Embryonic facial prominence (tissue), 1 donor: ENCODE measurements around the gene LYL1.

Experiments
- DNase-seq: peaks from one replicate; pipeline ENCODE4 v3.0.0-alpha.2; 2016; ENCODE audit errors: extremely low spot score

Gene LYL1

DNA sequence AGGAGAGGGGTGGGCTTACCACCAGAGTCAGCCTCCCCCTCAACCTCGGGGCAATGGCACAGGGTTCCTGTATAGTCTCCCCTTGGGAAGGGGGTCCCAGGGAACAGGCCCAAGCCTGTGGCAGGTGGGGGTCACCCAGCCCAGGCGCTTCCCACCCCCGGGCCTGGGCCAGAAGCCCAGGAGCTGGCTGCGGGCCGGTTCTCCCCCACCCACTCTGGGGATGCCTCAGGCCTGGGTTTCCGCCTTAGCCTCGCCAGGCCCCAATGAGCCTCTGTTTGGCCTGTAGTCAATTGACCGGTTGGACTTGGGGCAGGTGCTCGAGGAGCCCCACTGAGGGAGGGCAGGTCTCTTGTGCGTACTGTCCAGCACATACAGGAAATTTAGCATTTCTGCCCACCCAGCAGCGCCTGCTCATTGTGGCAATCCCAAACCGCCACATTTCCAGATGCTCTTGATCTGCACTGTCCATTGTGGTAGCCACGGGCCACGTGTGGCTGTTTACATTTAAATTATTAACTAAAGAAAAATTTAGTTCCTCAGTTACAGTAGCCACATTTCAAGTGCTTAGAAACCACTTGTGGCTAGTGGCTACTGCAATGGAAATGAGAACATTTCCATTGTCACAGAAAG lies 9.9 kb downstream of the LYL1 start:
- no peak for DNase-seq

DNA sequence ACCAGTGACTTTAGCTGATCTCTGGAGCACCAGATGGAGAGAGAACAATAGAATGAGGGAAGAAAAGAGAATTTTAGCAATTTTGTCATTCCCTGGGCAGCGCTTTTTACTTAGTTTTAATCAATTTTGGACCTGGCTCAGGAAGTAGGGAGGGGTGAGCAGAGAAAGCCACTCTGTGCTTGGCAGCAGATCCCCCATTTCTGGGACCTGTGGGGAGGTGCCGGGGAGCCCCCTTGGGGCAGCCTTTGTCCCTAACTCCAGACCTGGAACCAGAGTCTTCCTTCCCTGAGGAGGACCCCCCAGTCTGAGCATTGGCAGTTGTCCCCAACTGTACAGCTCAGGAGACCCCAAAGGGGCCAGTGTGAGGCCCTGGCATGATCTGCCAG lies 10.5 kb downstream of the LYL1 start:
- no peak for DNase-seq

DNA sequence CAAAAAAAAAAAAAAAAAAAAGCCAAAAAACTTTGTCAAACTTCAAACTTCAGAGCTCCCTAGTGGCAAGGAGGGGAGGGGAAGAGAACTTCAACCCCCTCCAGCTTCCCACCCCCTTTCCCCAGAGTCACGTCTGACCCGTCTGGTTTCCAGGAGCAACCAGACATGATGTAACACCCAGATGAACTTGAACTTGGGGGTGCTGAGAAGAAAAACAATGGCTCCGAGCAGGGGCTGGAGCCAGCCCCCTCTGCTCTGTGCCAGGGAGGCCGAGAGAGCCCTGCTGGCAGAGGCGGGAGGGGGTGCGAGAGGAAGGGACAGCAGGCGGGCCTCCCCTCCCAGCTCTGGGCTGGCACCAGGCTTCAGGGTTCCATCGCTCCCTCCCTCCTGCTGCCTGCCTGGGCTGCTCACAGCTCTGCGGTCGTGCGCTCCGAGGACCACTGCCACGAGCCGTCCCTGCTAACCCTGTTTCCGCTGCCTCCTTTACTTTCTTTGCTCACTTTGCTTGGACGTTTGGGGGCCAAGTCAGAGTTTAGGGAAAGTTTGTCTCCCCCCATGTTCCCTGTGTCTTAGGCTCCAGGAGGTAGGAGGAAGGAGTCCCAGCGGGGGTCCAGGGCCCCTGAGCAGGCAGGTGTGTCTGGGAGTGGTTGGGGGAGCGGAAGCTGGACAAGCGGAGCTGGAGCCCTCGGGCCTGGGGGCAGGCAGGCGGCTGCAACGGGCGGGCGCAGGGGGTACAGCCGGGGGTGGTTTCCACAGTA lies 11.1 kb downstream of the LYL1 start:
- peak; percentile 85 for DNase-seq

DNA sequence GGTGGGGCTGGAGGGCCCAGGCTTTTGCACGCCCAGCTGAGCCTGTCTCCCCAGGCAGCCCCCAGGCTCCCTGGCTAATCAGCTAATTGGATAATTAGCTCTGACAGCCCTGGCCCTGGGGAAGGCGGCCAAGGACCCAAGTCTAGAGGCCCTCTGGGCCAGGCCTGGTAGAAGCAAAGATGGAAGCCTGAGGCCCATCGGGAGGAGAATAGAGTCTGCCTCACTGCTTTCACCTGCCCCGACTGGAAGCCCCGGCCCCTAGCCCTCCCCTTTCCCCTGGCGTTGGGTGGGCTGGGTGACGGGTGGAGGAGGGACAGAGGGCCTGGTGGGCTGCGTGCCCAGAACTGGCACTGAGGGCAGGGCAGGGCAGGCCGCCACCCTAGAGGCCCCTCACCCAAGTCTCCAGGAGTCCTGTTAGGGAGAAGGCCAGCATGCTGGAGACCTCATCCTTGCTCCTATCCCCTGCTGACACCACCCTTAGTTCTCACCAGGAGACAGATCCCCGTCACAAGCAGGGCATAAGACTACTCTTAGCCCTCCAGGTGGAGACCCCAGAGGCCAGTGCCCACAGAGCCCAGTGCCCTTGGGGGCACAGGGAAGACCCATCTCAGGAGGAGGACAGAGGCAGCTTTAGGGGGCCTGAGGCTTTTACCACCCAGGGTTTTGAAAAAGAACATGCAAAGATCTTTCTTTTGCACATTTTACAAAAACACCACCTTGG lies 12.0 kb downstream of the LYL1 start:
- no peak for DNase-seq

DNA sequence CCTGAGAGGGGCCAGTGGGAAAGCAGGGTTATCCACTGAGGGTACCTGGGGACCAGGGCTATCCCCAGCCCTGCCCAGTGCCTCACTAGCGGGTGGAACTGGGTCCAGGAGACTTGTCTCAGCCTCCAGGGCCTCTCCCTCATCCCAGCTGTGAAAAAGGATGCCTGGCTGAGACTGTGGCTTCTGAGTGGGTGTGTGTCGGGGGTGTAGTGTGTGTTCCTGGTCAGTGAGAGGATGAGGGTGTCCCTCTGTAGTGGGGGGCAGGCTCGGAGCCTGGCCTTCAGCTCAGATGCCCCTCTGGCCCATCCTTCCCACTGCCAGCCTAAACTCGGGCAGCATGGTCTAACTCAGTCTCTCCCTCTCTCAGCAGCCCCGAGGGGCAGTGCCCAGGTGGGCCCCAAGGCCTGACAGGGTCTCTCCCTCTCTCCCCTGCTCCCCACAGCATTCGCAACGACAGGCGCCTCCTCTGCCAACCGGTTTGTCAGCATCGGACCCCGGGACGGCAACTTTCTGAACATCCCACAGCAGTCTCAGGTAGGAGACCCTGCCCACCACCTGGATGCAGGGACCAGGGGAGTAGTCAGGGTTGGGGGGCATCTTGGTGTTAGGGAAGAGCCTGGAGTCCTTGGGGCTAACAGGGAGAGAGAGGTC lies 12.7 kb downstream of the LYL1 start:
- no peak for DNase-seq

DNA sequence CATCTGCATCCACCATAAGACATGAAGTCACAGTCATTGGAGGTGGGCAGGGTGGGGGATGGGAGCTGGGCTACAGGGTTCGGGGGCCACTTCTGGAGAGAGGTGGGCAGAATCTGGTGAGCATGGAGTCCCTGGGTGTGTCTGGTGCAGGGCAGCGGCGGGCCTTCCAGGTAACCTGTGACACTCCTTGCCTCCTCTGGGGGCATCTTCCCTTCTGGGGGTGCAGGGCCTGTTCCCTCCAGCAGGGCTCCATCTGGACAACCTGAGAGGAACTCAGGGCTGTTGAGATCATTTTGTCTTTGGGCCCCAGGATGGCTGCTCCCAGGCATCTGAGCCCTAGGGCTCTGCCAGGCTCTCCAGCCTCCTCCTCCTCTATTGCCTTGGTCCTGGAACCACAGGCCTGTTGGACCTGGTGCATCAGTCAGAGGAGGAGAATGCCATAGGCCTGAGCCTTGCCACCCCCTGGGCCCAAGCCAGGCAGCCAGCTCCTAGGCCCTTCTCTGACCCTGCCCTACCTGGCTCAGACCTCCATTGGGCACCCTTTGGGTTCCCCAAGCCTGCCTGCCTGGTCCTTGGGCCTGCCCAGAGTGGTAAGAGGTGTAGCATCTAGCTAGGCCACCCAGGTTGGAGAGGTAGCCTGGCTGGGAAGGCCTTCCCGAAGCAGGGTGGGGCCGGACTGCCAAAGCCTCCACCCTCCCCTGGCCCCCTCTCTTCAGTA lies 13.4 kb downstream of the LYL1 start:
- no peak for DNase-seq

DNA sequence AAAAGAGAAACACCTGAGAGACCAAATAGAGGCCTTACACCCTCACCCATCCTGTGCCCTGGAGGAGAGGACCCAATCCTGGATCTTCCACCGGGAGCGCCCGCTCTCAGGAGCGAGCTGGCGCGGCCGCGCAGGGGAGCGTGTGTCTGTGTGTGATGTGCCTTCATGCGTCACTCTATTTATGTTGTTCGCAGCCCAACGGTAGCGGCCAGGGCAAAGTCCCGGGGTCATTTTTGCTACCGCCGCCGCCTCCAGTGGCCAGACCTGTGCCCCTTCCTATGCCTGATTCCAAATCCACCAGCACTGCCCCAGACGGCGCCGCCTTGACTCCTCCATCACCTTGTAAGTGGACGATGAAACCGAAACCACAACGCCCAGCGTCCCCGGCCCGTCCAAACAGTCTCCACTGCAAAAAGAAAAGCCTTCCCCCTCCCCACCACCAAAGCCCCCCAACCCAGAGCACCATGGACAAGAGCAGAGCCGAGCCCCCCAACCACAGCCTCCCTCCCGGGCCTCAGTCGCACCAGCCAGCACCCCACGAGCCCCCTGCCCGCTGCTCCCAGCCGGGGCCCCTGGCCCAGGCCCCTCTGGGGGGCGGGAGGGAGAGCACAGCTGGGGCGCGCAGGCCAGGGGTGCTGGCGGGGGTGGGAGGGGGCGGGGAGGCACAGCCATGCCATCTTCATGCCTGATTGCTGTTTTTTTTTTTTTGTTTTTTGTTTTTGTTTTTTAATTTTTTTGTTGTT lies 14.7 kb downstream of the LYL1 start:
- no peak for DNase-seq

DNA sequence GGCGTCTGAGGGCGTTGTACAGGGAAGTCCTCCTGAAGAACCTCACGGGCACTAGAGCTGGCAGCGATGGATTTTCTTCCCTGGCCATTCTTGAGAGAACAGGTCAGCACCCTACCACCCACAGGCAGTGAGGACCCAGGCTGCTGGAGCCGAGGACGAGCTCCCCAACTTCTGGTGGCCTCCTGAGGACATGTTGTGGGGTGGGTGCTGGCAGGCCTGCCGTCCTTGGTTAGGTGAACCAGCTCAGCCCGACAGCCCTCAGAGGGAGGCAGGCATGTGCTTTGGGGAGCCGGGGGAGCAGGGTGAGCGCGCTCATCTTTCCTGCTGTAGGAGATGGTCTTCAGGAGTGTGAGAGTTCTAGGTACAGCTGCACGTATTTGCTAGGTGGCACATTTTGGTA lies 15.4 kb downstream of the LYL1 start:
- no peak for DNase-seq

DNA sequence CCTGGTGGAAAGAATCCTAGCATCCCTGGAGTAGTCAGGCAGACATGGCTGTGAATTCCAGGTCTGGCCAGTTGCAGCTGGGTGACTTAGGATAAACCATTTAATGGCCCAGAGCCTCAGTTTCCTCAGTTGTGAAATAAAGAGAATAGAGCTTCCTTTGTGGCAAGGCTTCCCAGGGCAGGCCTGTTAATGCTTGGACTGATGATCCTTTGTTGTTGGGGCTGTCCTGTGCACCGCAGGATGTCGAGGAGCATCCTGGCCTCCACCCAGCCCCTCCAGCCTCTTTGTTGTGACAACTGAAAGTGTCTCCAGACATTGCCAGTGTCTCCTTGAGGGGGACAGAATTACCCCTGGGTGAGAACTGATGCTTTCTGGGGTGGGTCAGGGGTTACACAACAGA lies 16.3 kb downstream of the LYL1 start:
- no peak for DNase-seq

DNA sequence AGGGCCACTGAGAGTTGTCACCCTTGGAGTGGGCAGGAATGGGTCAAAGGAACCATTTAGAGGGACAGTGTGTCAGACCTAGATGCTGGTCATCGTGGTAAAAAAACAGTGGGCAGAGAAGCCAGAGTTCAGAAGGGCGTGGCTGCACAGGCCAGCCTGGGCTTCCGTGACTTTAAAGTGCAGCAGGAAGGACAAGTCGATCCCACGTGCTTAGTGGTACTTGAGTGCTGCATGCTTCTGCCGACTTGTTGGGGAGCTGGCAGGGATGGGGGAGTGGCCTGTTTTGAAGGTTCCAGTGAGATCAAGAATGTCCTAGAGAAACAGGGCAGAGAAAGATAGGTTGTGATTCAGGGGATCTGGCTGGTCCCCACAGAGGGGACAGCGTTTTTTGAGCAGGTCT lies 17.0 kb downstream of the LYL1 start:
- no peak for DNase-seq

DNA sequence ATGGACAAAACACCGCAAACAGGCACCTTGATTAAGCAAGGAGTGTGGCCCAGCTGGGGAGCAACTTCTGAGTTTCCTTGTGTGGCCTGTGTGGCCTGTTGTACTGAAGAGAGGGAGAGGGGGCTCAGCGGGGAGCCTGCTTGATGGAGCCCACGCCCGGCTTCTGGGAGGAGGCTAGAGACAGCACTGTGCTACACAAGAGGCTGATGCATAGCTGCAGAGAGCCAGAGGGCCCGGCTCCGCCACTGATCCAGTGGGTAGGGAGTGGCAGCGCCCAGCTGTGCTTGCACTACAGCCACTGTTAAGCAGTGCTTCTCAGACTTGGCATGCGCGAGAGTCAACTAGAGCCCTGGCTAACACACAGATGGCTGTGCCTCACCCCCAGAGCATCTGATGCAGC lies 19.0 kb downstream of the LYL1 start:
- no peak for DNase-seq

DNA sequence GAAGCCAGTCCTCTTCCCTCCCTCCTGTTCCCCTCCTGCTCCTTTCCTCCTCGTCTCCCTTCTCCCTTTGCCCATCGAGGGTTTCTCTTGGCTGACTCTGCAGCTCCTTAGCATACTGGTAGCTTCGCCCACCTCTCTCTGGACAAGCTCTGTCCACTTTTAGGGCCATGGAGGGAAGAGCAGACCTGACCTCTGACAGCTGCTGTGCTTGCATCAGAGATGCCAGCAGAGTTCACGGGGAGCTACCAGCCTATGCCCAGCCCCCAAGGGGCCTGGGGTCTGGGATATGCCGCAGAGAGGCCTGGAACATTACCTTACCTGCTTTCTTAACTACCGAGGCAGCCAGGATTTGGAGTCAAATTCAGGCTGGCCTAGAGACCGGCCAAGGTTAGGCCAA lies 19.7 kb downstream of the LYL1 start:
- DNase-seq, result no peak

DNA sequence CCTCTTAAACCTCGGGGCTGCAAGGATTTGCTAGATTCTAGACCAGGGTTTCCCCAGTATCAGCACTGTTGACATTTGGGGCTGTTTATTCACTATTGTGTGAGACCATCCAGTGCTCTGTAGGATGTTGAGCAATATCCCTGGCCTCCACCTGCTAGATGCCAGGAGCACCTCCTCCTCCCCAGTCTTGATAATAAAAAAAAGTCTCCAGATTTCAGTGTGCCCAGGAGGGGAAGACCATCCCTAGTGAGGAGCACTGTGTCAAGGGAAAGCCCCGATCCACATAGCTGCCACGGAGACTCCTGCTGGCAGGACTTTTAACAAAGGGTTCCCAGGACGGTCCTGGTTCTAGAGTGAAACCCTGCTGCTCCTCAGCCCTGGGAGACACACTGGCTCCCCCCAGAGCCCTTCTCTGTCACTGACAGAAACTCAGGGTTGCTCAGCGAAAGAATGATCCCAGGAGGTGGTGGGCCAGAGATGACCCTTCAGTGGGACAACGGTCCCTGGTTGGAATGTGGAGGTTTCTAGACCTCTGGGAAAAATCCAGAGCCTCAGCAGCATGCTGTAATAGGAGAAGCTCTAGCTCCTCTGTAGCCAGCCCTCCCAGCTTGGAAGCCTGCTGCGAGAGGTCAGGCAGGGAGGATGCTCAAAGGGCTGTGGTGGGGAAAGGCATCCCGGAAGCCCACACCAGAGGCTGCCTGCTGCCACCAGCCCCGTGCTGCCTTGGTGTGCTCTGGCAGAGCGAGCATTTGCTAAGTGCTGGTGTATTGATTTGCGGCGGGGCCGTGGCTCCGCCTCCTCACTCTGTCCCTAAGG lies 20.3 kb downstream of the LYL1 start:
- DNase-seq, result no peak

DNA sequence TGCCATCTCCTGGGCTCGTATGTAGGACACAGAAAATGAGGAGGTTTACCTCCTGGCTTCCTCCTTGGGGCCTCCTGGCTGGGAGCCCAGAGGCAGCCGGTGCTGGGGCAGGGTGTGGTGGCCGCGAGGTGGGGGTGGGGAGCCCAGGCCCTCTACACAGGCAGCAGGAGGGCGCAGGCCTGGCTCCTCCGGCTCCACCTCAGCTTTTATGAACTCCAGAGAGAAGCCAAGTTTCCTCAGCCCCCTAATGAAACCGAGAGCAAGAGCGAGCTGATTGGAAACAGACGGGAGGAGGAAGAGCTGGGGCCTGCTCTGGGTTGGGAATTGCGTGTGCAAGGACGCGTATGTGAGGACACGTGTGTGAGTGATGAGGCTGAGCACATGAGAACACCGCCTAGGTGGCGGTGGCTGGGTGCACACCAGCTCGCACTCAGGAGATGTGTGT lies 23.1 kb downstream of the LYL1 start:
- peak; percentile 89 for DNase-seq

DNA sequence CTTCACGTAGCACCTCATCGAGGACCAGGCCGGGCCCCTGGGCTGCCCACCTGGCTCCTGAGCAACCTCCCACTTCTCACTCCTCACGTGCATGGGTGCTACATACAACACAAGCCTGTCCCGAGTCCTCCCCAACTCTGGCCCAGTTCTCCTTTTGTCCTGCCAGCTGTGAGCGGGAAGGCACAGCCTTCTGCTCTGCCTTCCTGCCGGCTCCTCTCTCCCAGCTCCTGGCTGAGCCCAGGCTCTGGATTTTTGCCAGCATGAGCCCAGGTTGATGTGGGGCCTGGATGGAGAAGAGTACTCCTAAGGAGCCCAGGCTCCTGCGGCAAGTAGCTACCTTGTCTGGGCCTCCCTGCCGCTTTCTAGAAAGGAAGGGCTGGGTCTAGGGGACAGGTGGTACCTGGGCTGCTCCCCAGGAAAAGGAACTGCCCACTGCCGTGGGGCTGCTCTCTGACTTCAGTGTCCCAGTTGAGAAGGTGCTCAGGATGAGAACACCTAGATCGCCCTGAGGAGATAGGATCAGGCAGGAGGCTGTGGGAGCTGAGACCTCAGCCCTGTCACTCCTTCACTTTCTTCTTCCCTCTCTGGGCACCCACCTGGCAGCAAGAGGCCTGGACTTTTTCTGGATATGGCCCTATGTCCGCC lies 23.6 kb downstream of the LYL1 start:
- DNase-seq, result no peak

DNA sequence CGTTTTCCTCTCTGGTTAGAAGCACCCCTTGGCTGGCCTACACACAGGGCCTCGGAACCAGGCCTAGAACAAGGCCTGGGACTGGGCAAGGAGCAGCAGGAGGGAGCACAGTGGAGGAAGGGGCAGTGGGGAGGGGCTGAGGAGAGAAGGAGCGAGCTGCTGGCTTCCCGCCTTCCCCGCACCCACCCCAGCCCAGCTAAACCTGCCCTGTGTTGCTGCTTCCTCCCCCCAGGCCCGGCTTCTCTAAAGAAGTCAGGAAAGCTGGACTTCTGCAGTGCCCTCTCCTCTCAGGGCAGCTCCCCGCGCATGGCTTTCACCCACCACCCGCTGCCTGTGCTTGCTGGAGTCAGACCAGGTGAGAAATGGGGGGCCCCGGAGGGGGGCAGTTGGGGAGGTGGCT lies 24.3 kb downstream of the LYL1 start:
- no peak for DNase-seq

DNA sequence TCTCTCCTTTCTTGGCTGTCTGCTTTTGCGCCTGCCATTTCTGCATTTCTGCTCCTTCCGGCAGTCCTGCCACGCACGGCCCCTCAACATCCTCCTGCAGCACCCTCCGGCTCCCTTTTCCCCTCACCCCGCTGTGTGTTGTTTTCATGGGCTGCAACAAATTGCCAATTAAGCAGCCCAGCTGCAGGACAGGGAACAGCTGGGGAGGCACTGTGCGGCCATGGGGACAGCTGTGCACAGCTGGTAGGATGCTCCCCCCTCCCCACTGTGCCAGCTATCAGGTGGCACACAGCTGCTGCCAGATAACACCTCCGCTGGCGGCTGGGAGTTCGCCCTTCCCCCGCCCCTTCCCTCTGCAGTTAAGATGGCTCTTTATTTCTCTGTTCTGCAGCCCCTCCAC lies 25.4 kb downstream of the LYL1 start:
- DNase-seq, result no peak

DNA sequence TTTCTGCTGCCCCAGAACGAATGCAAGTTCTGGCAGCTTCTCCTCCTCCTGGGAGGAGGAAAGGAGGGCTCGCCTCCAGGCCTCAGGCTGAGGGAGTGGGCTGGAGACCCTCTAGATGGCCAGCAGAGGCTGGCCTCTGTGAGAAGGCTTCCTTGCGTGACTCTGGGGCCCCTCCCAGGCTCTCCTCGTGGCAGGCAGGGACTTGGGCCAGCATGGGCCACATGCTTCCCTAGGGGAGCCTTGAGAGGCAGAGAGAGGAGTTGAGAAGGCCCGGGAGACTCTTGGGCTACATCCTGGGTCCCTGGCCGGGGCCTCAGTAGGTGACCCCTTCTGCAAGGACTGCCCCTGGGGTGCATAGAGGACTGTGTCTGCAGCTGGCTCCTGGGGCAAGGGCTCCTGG lies 25.9 kb downstream of the LYL1 start:
- DNase-seq, result no peak

DNA sequence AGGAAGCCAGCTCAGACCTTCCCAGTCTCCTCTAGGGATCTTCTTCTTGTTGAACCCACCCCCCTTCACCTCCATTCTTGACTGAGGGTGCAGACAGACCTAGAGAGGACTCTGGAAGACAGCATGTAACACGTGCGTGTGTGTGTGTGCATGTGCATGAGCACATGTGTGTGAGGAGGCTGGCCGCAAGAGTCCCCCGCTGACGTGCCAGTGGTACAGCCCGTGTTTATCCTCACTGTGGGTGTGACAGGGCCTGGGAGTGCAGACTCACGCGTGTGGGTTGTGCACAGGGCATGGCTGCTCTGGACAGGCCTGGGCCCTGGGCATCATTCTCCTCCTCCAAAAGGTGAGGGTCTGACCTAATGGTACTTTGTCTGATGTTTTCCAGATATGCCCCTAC lies 26.3 kb downstream of the LYL1 start:
- no peak for DNase-seq

DNA sequence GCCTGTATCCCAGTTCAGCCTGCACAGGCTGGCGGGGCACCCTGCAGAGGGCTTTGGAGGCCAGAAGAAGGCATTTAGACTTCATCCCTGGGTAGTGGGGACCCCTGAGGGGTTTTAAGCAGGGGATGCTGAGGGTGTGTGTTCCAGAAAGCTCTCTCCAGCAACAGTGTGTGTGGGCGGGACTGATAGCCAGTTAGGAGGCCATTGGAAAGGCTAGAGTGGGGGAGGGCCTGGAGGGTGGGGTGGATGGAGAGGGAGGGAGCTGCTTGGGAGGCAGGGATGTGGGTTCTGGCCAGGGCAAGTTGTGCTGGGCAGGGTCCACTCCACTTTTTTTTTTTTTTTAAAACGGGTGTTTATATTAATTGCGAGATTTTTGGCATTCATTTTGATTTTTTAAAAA lies 28.3 kb downstream of the LYL1 start:
- no peak for DNase-seq
